DND-41 (cell line): ENCODE results near the gene ZNF281.
"Not testable (repeated sequence)": the region's sequence is repeated elsewhere in the genome, so short reads cannot be mapped to it uniquely, and the experiment has no call there.

Experiments used
- ATAC-seq: fragments of 200-7000 bp; cut with Tn5 transposase; 3 replicates; pipeline ENCODE4 v1.9.1; 2021; ENCODE audit warnings: low read depth; ENCODE audit not compliant: insufficient read depth
- DNase-seq: peaks from one replicate; pipeline ENCODE4 v3.0.0-alpha.2; 2020
- H2AFZ ChIP-seq: 2 replicates; pipeline ENCODE4 v1.6.0; 2012; ENCODE audit warnings: low read depth, low read length
- H3K27ac ChIP-seq: 2 replicates; pipeline ENCODE4 v1.5.1; 2012; ENCODE audit warnings: low read length, inconsistent platforms
- H3K27me3 ChIP-seq: fragments of 200-600 bp; sonication (generic); 2 replicates; pipeline ENCODE4 v1.6.0; 2012; ENCODE audit warnings: low read length, mild to moderate bottlenecking, inconsistent platforms; ENCODE audit not compliant: insufficient read depth, poor library complexity
- H3K36me3 ChIP-seq: 2 replicates; pipeline ENCODE4 v1.5.1; 2012; ENCODE audit warnings: low read length, inconsistent platforms; ENCODE audit not compliant: insufficient read depth
- H3K4me1 ChIP-seq: 2 replicates; pipeline ENCODE4 v1.5.1; 2012; ENCODE audit warnings: mild to moderate bottlenecking, low read length; ENCODE audit not compliant: insufficient read depth
- H3K4me2 ChIP-seq: 2 replicates; pipeline ENCODE4 v1.6.0; 2012; ENCODE audit warnings: mild to moderate bottlenecking, moderate library complexity, low read length, inconsistent platforms; ENCODE audit not compliant: insufficient read depth
- H3K4me3 ChIP-seq, 2 experiments: fragments of 200-600 bp in 1 of 2; shearing (Covaris generic) in 1 of 2; 2 replicates each; pipeline ENCODE4 v1.5.1; 2012 to 2016; ENCODE audit warnings: inconsistent platforms in 2 of 2, low read length in 2 of 2, mild to moderate bottlenecking in 2 of 2, low read depth in 1 of 2, moderate library complexity in 1 of 2
- H3K79me2 ChIP-seq: 2 replicates; pipeline ENCODE4 v1.6.0; 2012; ENCODE audit warnings: low read length, inconsistent platforms; ENCODE audit not compliant: insufficient read depth
- H3K9ac ChIP-seq: 2 replicates; pipeline ENCODE4 v1.6.0; 2012; ENCODE audit warnings: low read depth, mild to moderate bottlenecking, inconsistent platforms, low read length, moderate library complexity
- H3K9me3 ChIP-seq: 2 replicates; pipeline ENCODE4 v1.5.1; 2012; ENCODE audit warnings: low read length, moderate library complexity, mild to moderate bottlenecking, inconsistent platforms; ENCODE audit not compliant: insufficient read depth, severe bottlenecking
- H4K20me1 ChIP-seq: 2 replicates; pipeline ENCODE4 v1.6.0; 2012; ENCODE audit warnings: low read length; ENCODE audit not compliant: insufficient read depth
- EZH2 ChIP-seq: IDR thresholded peaks from 3 replicates; pipeline ENCODE4 v1.6.1; 2012; ENCODE audit warnings: borderline replicate concordance, low read depth, mild to moderate bottlenecking, moderate library complexity, low read length, inconsistent platforms; ENCODE audit not compliant: severe bottlenecking
- TF ChIP-seq, protein P1 (sequence below): IDR thresholded peaks from 2 replicates; pipeline ENCODE4 v1.5.1; 2012; ENCODE audit warnings: borderline replicate concordance, low read length, moderate library complexity, mild to moderate bottlenecking; ENCODE audit not compliant: poor library complexity, severe bottlenecking; ENCODE audit errors: extremely low read depth

ZNF281 gene

DNA sequence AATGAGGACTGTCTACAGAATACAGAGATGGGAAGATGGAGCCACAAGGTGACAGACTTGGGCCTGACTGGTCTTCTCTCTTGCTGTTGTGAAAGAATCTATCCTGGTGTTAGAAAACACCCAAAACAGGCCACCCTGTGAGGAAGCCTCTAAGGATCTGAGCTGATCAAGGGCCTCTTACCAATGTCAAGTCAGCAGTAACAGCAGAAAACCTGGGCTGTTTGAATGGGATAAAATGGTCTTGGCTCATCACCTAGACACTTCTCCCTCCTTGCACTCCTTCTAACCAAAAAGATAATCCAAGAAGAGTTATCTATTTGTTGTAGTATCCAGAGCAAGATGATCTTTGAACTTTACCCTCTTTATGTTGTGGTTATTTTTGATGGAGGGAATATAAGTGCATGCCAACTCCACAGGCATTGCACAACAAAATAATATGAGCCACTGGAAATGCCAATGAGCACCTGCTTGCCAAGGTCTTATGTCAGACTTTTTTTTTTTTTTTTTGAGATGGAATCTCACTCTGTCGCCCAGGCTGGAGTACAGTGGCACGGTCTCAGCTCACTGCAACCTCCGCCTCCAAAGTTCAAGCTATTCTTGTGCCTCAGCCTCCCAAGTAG is 32.8 kb upstream of the ZNF281 start:
- no peak overlapping the region for H2AFZ ChIP-seq
- H3K27ac ChIP-seq, result no peak overlapping the region
- no peaks in the 10 kb centered on the region for H3K36me3 ChIP-seq

DNA sequence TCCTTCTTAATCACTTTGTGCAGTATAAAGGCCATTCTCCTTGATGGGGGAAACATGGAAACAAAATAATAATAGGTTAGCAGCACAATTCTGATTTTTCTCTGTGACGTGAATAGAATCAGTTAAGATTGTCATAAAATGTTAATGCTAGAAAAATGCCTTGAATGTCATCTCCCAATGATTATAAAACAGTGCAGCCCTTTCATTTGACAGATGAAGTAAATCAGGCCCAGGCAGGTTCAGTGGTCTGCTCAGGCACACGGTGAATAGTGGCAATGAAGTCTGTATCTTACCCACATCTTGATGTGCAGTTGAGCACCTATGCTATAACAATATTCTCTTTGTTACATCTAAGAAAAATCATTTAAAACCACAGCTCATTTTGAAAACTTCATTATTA is 32.2 kb upstream of the ZNF281 start:
- no peak for DNase-seq
- Histone ChIP-seq H3K36me3 (no peaks in the 10 kb centered on the region), H3K4me2 (no peak overlapping the region)

More for the DNA sequence above, 32.8 kb upstream of the ZNF281 start:
- ATAC-seq (no peak), DNase-seq (no peak)
- Histone ChIP-seq H3K4me3 (no peak overlapping the region), H3K9ac (no peak overlapping the region), H3K79me2 (no peaks in the 10 kb centered on the region), H3K4me2 (no peak overlapping the region), H3K27me3 (no peaks in the 10 kb centered on the region), H4K20me1 (no peaks in the 10 kb centered on the region), H3K4me1 (peaks cover 5% of the 10 kb centered on the region), H3K9me3 (no peaks in the 10 kb centered on the region)
- TF ChIP-seq, protein P1, sequence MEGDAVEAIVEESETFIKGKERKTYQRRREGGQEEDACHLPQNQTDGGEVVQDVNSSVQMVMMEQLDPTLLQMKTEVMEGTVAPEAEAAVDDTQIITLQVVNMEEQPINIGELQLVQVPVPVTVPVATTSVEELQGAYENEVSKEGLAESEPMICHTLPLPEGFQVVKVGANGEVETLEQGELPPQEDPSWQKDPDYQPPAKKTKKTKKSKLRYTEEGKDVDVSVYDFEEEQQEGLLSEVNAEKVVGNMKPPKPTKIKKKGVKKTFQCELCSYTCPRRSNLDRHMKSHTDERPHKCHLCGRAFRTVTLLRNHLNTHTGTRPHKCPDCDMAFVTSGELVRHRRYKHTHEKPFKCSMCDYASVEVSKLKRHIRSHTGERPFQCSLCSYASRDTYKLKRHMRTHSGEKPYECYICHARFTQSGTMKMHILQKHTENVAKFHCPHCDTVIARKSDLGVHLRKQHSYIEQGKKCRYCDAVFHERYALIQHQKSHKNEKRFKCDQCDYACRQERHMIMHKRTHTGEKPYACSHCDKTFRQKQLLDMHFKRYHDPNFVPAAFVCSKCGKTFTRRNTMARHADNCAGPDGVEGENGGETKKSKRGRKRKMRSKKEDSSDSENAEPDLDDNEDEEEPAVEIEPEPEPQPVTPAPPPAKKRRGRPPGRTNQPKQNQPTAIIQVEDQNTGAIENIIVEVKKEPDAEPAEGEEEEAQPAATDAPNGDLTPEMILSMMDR, result no peak
- no peak for TF ChIP-seq EZH2

DNA sequence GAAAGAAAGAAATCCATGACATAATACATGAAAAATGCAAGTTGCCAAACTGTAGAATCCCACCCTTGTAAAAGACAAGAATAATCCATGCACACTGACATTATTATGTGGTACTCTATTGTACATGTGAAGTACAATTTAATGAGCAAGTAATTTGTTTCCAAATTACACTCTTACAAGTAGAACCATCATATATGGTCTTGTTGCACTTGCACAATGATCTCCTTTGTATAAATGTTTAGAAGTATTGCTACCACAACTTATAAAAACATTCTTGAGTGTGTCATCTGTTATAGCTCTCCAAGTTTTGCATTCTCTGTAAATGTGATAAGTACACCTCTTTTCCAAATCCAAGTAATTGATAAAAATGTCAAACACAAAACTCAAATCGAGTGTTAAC is 29.1 kb upstream of the ZNF281 start:
- H3K4me2 ChIP-seq, result no peak overlapping the region
- H3K9me3 ChIP-seq, result no peaks in the 10 kb centered on the region
- peaks cover 9% of the 10 kb centered on the region for H3K4me1 ChIP-seq
- H4K20me1 ChIP-seq, result no peaks in the 10 kb centered on the region
- TF ChIP-seq EZH2, result no peak
- TF ChIP-seq, protein P1, result no peak
- H3K9ac ChIP-seq, result no peak overlapping the region
- H3K27me3 ChIP-seq, result no peaks in the 10 kb centered on the region
- no peaks in the 10 kb centered on the region for H3K36me3 ChIP-seq
- H2AFZ ChIP-seq, result 0 out of 2 replicates have a peak overlapping the region, but pooled peaks have one; percentile 1
- no peak overlapping the region for H3K27ac ChIP-seq
- no peak overlapping the region for H3K4me3 ChIP-seq
- ATAC-seq, result no peak
- H3K79me2 ChIP-seq, result no peaks in the 10 kb centered on the region
- DNase-seq, result no peak

More for the DNA sequence above, 32.2 kb upstream of the ZNF281 start:
- ATAC-seq, result no peak
- Histone ChIP-seq H3K4me3 (no peak overlapping the region), H3K27ac (no peak overlapping the region), H3K4me1 (peaks cover 9% of the 10 kb centered on the region), H3K9me3 (no peaks in the 10 kb centered on the region), H4K20me1 (no peaks in the 10 kb centered on the region), H3K9ac (no peak overlapping the region), H2AFZ (no peak overlapping the region), H3K27me3 (no peaks in the 10 kb centered on the region), H3K79me2 (no peaks in the 10 kb centered on the region)
- no peak for TF ChIP-seq EZH2
- TF ChIP-seq, protein P1, result no peak

DNA sequence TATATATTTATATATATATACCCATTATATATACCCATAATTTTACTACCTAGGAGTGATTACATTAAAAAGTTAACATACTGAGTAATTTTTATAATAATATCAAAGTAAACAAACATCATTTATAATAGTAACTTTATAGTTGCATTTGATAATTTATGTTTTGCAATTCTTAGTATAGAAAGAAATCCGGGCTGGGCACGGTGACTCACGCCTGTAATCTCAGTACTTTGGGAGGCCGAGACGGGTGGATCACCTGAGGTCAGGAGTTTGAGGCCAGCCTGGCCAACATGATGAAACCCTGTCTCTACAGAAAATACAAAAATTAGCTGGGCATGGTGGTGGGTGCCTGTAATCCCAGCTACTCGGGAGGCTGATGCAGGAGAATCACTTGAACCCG is 28.6 kb upstream of the ZNF281 start:
- not testable (repeated sequence) for H3K9ac ChIP-seq, H3K79me2 ChIP-seq, H3K4me1 ChIP-seq, H3K9me3 ChIP-seq, H3K36me3 ChIP-seq, H4K20me1 ChIP-seq, H2AFZ ChIP-seq, DNase-seq, ATAC-seq, H3K27me3 ChIP-seq, H3K4me2 ChIP-seq, H3K27ac ChIP-seq, H3K4me3 ChIP-seq
